Fibroblast of skin of back (primary cell): ENCODE measurements around the gene AFG3L2. TPM values are rescaled to one million over a fixed set of nuclear protein-coding genes. Genes with fewer than 3 reads are reported as not detected.
"Not testable (repeated sequence)": the region's sequence is repeated elsewhere in the genome, so short reads cannot be mapped to it uniquely, and the experiment has no call there.

Experiments used
- DNase-seq: peaks from one replicate; pipeline ENCODE4 v3.0.0-alpha.2; 2013
- polyA plus RNA-seq, 2 experiments: library from polyadenylated mRNA; unstranded; fragments of 120-200 nt; gene quantifications; one replicate each; pipeline ENCODE4 v1.2.1, GENCODE V29; 2013; ENCODE audit not compliant: insufficient read length in 2 of 2

The AFG3L2 gene
- polyA plus RNA-seq (2013, experiment 1 of 2; ENCODE audit: insufficient read length): 45.0 TPM
- 31.8 TPM for polyA plus RNA-seq (2013, experiment 2 of 2; ENCODE audit: insufficient read length)

GRCh38 chr18:12376754-12377555 is at the start of gene AFG3L2:
TSS of gene AFG3L2 (minus strand) at chr18:12377227. CDS start at chr18:12377082, 145 bp downstream.
- peak; percentile 99 for DNase-seq

GRCh38 chr18:12424252-12424651 is 47.2 kb upstream of the AFG3L2 start:
- no peak for DNase-seq

GRCh38 chr18:12423820-12424219 is 46.8 kb upstream of the AFG3L2 start:
- no peak for DNase-seq

- no peak for DNase-seq
These were observed 46.4 kb upstream of the AFG3L2 start for GRCh38 chr18:12423393-12423792.

GRCh38 chr18:12422936-12423335 is 45.9 kb upstream of the AFG3L2 start:
- DNase-seq: no peak

- no peak for DNase-seq
These were observed 44.7 kb upstream of the AFG3L2 start for GRCh38 chr18:12421732-12422131.

GRCh38 chr18:12420821-12421421 is 43.9 kb upstream of the AFG3L2 start:
- no peak for DNase-seq

- DNase-seq: no peak
These were observed 40.7 kb upstream of the AFG3L2 start for GRCh38 chr18:12417687-12418086.

GRCh38 chr18:12416098-12416729 is 39.2 kb upstream of the AFG3L2 start:
- DNase-seq: no peak

- no peak for DNase-seq
These were observed 34.4 kb upstream of the AFG3L2 start for GRCh38 chr18:12411456-12411855.

- DNase-seq: not testable (repeated sequence)
These were observed 33.7 kb upstream of the AFG3L2 start for GRCh38 chr18:12410747-12411146.

- DNase-seq: no peak
These were observed 33.1 kb upstream of the AFG3L2 start for GRCh38 chr18:12410081-12410481.

- DNase-seq: peak; percentile 57
These were observed 32.4 kb upstream of the AFG3L2 start for GRCh38 chr18:12409469-12409868.

- DNase-seq: no peak
These were observed 31.3 kb upstream of the AFG3L2 start for GRCh38 chr18:12408247-12408869.

- peak; percentile 52 for DNase-seq
These were observed 29.5 kb upstream of the AFG3L2 start for GRCh38 chr18:12406371-12407111.

- DNase-seq: no peak
These were observed 28.0 kb upstream of the AFG3L2 start for GRCh38 chr18:12405066-12405465.

GRCh38 chr18:12403601-12404506 is 26.8 kb upstream of the AFG3L2 start:
- DNase-seq: peak; percentile 95

- DNase-seq: no peak
These were observed 24.9 kb upstream of the AFG3L2 start for GRCh38 chr18:12401881-12402280.

- DNase-seq: no peak
These were observed 22.2 kb upstream of the AFG3L2 start for GRCh38 chr18:12399231-12399630.

GRCh38 chr18:12398625-12399024 is 21.6 kb upstream of the AFG3L2 start:
- DNase-seq: no peak

- no peak for DNase-seq
These were observed 20.8 kb upstream of the AFG3L2 start for GRCh38 chr18:12397793-12398192.
